GM12873 (cell line): Measurements from ENCODE around the gene PIK3CA.

Experiments used
- TF ChIP-seq, protein P1 (sequence below): IDR thresholded peaks from 2 replicates; pipeline ENCODE4 v1.5.1; 2012; ENCODE audit warnings: low read depth, mild to moderate bottlenecking, moderate library complexity, low read length, control low read depth; ENCODE audit not compliant: insufficient read depth; ENCODE audit errors: missing control alignments

The PIK3CA gene

GRCh38 chr3:179260949-179261765 is 113.0 kb downstream of the PIK3CA start:
- TF ChIP-seq, protein P1, sequence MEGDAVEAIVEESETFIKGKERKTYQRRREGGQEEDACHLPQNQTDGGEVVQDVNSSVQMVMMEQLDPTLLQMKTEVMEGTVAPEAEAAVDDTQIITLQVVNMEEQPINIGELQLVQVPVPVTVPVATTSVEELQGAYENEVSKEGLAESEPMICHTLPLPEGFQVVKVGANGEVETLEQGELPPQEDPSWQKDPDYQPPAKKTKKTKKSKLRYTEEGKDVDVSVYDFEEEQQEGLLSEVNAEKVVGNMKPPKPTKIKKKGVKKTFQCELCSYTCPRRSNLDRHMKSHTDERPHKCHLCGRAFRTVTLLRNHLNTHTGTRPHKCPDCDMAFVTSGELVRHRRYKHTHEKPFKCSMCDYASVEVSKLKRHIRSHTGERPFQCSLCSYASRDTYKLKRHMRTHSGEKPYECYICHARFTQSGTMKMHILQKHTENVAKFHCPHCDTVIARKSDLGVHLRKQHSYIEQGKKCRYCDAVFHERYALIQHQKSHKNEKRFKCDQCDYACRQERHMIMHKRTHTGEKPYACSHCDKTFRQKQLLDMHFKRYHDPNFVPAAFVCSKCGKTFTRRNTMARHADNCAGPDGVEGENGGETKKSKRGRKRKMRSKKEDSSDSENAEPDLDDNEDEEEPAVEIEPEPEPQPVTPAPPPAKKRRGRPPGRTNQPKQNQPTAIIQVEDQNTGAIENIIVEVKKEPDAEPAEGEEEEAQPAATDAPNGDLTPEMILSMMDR: no peak

- TF ChIP-seq, protein P1: no peak
Observed at GRCh38 chr3:179263134-179263533, 115.0 kb downstream of the PIK3CA start.

DNA sequence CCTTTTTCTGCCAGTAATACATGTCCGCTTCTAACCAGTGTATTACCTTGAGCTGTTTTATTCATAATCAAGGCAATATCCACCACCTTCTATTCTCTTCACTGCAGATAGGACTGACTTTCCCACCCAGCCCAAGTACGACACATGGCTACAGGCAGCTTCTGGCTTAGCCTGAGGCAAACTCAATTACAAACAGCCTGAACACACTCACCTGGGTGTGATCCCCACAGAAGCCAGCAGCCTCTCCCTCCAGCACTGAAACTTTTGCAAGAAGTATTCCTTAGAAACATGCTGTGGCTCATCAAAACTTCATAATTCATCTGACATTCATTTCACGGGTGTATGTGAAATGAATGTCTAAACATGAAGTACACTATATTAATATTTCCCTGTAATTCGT is 116.3 kb downstream of the PIK3CA start:
- TF ChIP-seq, protein P1: no peak

DNA sequence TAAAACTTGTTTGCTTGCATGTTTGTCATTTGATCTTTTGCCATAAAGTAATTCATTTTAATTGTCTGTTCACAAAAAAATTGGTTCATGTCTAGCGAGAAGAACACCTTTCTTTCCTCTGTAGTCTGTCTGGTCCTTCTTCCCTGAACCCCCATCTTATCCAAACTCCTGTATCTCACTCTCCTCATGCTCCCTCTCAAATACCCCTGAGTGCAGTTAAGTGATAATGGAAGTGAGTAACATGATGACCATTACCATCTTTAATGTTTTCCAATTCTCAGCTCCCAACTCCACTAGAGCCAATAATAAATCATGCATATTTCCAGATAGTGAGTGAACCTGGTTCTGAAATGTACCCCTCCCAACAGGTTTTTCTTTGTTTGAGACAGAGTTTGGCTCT is 116.9 kb downstream of the PIK3CA start:
- TF ChIP-seq, protein P1: no peak

- TF ChIP-seq, protein P1: no peak
Observed at GRCh38 chr3:179265875-179266274, 117.7 kb downstream of the PIK3CA start.

GRCh38 chr3:179266701-179267211 is 118.6 kb downstream of the PIK3CA start:
- TF ChIP-seq, protein P1: no peak

GRCh38 chr3:179268400-179269051 is 120.4 kb downstream of the PIK3CA start:
- TF ChIP-seq, protein P1: no peak
